Prostate gland (tissue), 2 donors: ENCODE measurements around the gene KLHL25. TPM values are rescaled to one million over a fixed set of nuclear protein-coding genes. Genes with fewer than 3 reads are reported as not detected.

Source experiments
- DNase-seq: peaks from one replicate; pipeline ENCODE4 v3.0.0-alpha.2; 2019; ENCODE audit warnings: low spot score
- H3K27ac ChIP-seq, 2 donors: fragments of 200-600 bp; sonication (generic); 2 replicates each; pipeline ENCODE4 v1.5.1; 2017 to 2019
- H3K27me3 ChIP-seq: fragments of 200-600 bp; sonication (generic); replicated peaks from 2 replicates; pipeline ENCODE4 v1.5.1; 2019; ENCODE audit not compliant: insufficient read depth
- H3K36me3 ChIP-seq, 2 donors: fragments of 200-600 bp; sonication (generic); 1 replicate in 1 of 2; 2 replicates in 1 of 2; pipeline versions ENCODE4 v1.5.1 to v1.8.1; 2017 to 2019
- H3K4me1 ChIP-seq: fragments of 200-600 bp; sonication (generic); replicated peaks from 2 replicates; pipeline ENCODE4 v1.5.1; 2019
- H3K4me3 ChIP-seq, 2 donors: fragments of 200-600 bp; sonication (generic); 2 replicates each; pipeline ENCODE4 v1.5.1; 2017 to 2019
- H3K9me3 ChIP-seq: fragments of 200-600 bp; sonication (generic); 2 replicates; pipeline ENCODE4 v1.5.1; 2017
- CTCF ChIP-seq, 4 experiments: fragments of 200-600 bp in 2 of 4; fragments of 450-650 bp in 2 of 4; sonication (generic) in 2 of 4; IDR thresholded peaks; 1 replicate in 3 of 4; 2 replicates in 1 of 4; pipeline ENCODE4 v1.5.1; 2016 to 2019; ENCODE audit warnings: antibody characterized with exemption in 4 of 4, mild to moderate bottlenecking in 2 of 4, moderate library complexity in 2 of 4
- POLR2A ChIP-seq: fragments of 450-650 bp; IDR thresholded peaks from one replicate; pipeline ENCODE4 v1.6.1; 2016; ENCODE audit warnings: antibody characterized with exemption, mild to moderate bottlenecking
- POLR2AphosphoS5 ChIP-seq: sonication (generic); formaldehyde crosslinking; IDR thresholded peaks from one replicate; pipeline ENCODE4 v1.6.1; 2017; ENCODE audit warnings: antibody characterized with exemption
- WGBS: methylation state at CpG from one replicate; pipeline ENCODE4 v1.1.5; 2018; 5-methylcytosine and 5-hydroxymethylcytosine counted together
- intact Hi-C: fragments of 100-400 bp; cut with DNase I; formaldehyde crosslinking; loops from one replicate; pipeline ENCODE4 v1.14.2; 2022
- total RNA-seq, 2 donors: library from RNA; depleted of rRNA; stranded (reverse); fragments of >200 nt; gene quantifications; one replicate each; pipeline ENCODE4 v1.1.0, GENCODE V29; 2016

The KLHL25 gene
- total RNA-seq, 2 donors from 2014 or later = 5.1 to 30.8 TPM

GRCh38 chr15:85751291-85752123 lies 43.2 kb downstream of the KLHL25 start:
- 57% methylated on average over 15 of the region's 15 CpGs for WGBS
- DNase-seq = no peak
- no peaks in the 10 kb centered on the region for H3K9me3 ChIP-seq
- TF ChIP-seq POLR2A (no peak), CTCF (IDR thresholded peaks at IDR 0.05) (no peak), POLR2AphosphoS5 (no peak)
- intact Hi-C loops = loop anchor here (2.0 to 5.0 kb wide), 2 partner anchors 33 to 81 kb away; no protein-coding TSS in a partner anchor
- no peaks in the 10 kb centered on the region for H3K27me3 ChIP-seq
- H3K36me3 ChIP-seq = no peaks in the 10 kb centered on the region
- no peak overlapping the region for H3K4me3 ChIP-seq
- peak overlapping the region; percentile 65 to 70 for H3K27ac ChIP-seq
- peaks cover 7% of the 10 kb centered on the region for H3K4me1 ChIP-seq

- TF ChIP-seq CTCF (IDR thresholded peaks at IDR 0.05) = peak in 1 of 4 experiments; percentile 8
- no peak for TF ChIP-seq POLR2A
- TF ChIP-seq POLR2AphosphoS5 = peak; percentile 60
- Histone ChIP-seq H3K9me3 (no peaks in the 10 kb centered on the region), H3K27me3 (no peaks in the 10 kb centered on the region), H3K36me3 (no peaks in the 10 kb centered on the region), H3K27ac (peak overlapping the region; percentile 65 to 70), H3K4me1 (peaks cover 7% of the 10 kb centered on the region), H3K4me3 (peak overlapping the region in 1 of 2 donors; percentile 1)
- intact Hi-C loops = loop anchor here (2.0 to 5.0 kb wide), 2 partner anchors 34 to 82 kb away; no protein-coding TSS in a partner anchor
- DNase-seq = peak; percentile 48
- 27% methylated on average over 27 of the region's 27 CpGs for whole genome bisulfite sequencing
These were observed 44.1 kb downstream of the KLHL25 start for GRCh38 chr15:85750319-85751290.

- Histone ChIP-seq H3K27ac (peak overlapping the region; percentile 65 to 70), H3K9me3 (no peaks in the 10 kb centered on the region), H3K27me3 (no peaks in the 10 kb centered on the region), H3K4me1 (peaks cover 7% of the 10 kb centered on the region), H3K36me3 (peaks cover 0 to 4% of the 10 kb centered on the region in 2 donors), H3K4me3 (peak overlapping the region in 1 of 2 donors; percentile 1)
- intact Hi-C loops = loop anchor here (2.0 to 5.0 kb wide), 2 partner anchors 35 to 83 kb away; no protein-coding TSS in a partner anchor
- 46% methylated on average over 21 of the region's 21 CpGs for WGBS
- no peak for TF ChIP-seq POLR2A
- peak; percentile 5 for TF ChIP-seq POLR2AphosphoS5
- DNase-seq = no peak
These were observed 45.2 kb downstream of the KLHL25 start for GRCh38 chr15:85749261-85750151.

GRCh38 chr15:85748729-85749128 lies 46.0 kb downstream of the KLHL25 start:
- Histone ChIP-seq H3K4me3 (no peak overlapping the region), H3K27ac (peak overlapping the region in 1 of 2 donors; percentile 5), H3K36me3 (peaks cover 0 to 9% of the 10 kb centered on the region in 2 donors), H3K4me1 (peaks cover 7% of the 10 kb centered on the region), H3K27me3 (no peaks in the 10 kb centered on the region), H3K9me3 (no peaks in the 10 kb centered on the region)
- WGBS = 57% methylated on average over 11 of the region's 11 CpGs
- DNase-seq = no peak
- TF ChIP-seq POLR2AphosphoS5 = no peak
- no peak for TF ChIP-seq POLR2A
- no peak for TF ChIP-seq CTCF (IDR thresholded peaks at IDR 0.05)
- intact Hi-C loops = no loop called here
